Fibroblast of upper back skin (primary cell): ENCODE measurements around the gene PPARA.
"Not testable (repeated sequence)": the region's sequence is repeated elsewhere in the genome, so short reads cannot be mapped to it uniquely, and the experiment has no call there.

Experiments
- DNase-seq: peaks from one replicate; pipeline ENCODE4 v3.0.0-alpha.2; 2013

PPARA gene

GRCh38 chr22:46250783-46251125, 100.4 kb downstream of the PPARA start:
- DNase-seq, result no peak

- DNase-seq, result no peak
Observed at GRCh38 chr22:46251266-46251665, 100.9 kb downstream of the PPARA start.

- no peak for DNase-seq
Observed at GRCh38 chr22:46251816-46252380, 101.6 kb downstream of the PPARA start.

GRCh38 chr22:46256358-46256958, 106.1 kb downstream of the PPARA start:
- no peak for DNase-seq

- DNase-seq, result no peak
Observed at GRCh38 chr22:46259374-46259773, 109.0 kb downstream of the PPARA start.

GRCh38 chr22:46260038-46260437, 109.7 kb downstream of the PPARA start:
- DNase-seq, result no peak

GRCh38 chr22:46262449-46263215, 112.3 kb downstream of the PPARA start:
- peak; percentile 33 for DNase-seq

- DNase-seq, result no peak
Observed at GRCh38 chr22:46263216-46263590, 112.9 kb downstream of the PPARA start, which contains the start of gene PKDREJ. Gene PKDREJ, minus strand, starts transcription at chr22:46263343. Its CDS starts 21 bp downstream, at chr22:46263322.

- DNase-seq, result not testable (repeated sequence)
Observed at GRCh38 chr22:46264520-46264919, 114.2 kb downstream of the PPARA start.

GRCh38 chr22:46265627-46266026, 115.3 kb downstream of the PPARA start:
- not testable (repeated sequence) for DNase-seq

GRCh38 chr22:46267431-46268279, 117.3 kb downstream of the PPARA start, which contains the start of gene TTC38:
Gene TTC38, plus strand, starts transcription at chr22:46268008. Its CDS starts 32 bp downstream, at chr22:46268040.
- peak; percentile 76 for DNase-seq

- no peak for DNase-seq
Observed at GRCh38 chr22:46269564-46269963, 119.2 kb downstream of the PPARA start.

GRCh38 chr22:46272196-46272595, 121.9 kb downstream of the PPARA start:
- DNase-seq, result no peak

- DNase-seq, result no peak
Observed at GRCh38 chr22:46272762-46273431, 122.6 kb downstream of the PPARA start.

GRCh38 chr22:46273432-46274148, 123.3 kb downstream of the PPARA start:
- DNase-seq, result no peak

GRCh38 chr22:46274381-46274780, 124.1 kb downstream of the PPARA start:
- DNase-seq, result no peak

GRCh38 chr22:46275455-46276122, 125.3 kb downstream of the PPARA start:
- DNase-seq, result no peak

GRCh38 chr22:46276563-46276962, 126.2 kb downstream of the PPARA start:
- no peak for DNase-seq

- no peak for DNase-seq
Observed at GRCh38 chr22:46278656-46279645, 128.6 kb downstream of the PPARA start.
